Epithelial cell of alveolus of lung (primary cell): ENCODE measurements around the gene MMP24OS. TPM values are rescaled to one million over a fixed set of nuclear protein-coding genes. Genes with fewer than 3 reads are reported as not detected.

ENCODE experiments used
- total RNA-seq: library from RNA; depleted of rRNA; stranded (reverse); fragments of >200 nt; gene quantifications from 2 replicates; pipeline ENCODE4 v1.2.1, GENCODE V29; 2015

MMP24OS gene
- 31.9 and 36.7 TPM in 2 replicates for total RNA-seq

GRCh38 chr20:35277531-35278395 is at the start of gene MMP24OS:
TSS of gene MMP24OS (minus strand) at chr20:35278122. CDS start at chr20:35277929, 193 bp downstream.

GRCh38 chr20:35291654-35292503 is 14.0 kb upstream of the MMP24OS start, which contains the start of gene FAM83C:
TSS of gene FAM83C (minus strand) at chr20:35292425. CDS start at chr20:35292304, 121 bp downstream.

GRCh38 chr20:35284267-35284991 is 6.5 kb upstream of the MMP24OS start, which contains the start of gene EIF6:
TSS of gene EIF6 (minus strand) at chr20:35284772. CDS start at chr20:35284487, 285 bp downstream.

Other genes with a start within 250 kb of the MMP24OS start
- 57.4 and 78.5 TPM in 2 replicates for gene TRPC4AP, start 185.3 kb downstream of the MMP24OS start, total RNA-seq
- 23.8 and 36.5 TPM in 2 replicates for gene EDEM2, start 130.8 kb downstream of the MMP24OS start, total RNA-seq
- 80.6 and 95.7 TPM in 2 replicates for gene PROCR, start 106.0 kb downstream of the MMP24OS start, total RNA-seq
- gene MMP24, start 51.4 kb downstream of the MMP24OS start, total RNA-seq, result 1.8 TPM in 1 of 2 replicates, not detected in the other
- gene EIF6, start 6.7 kb upstream of the MMP24OS start, total RNA-seq, result 75.5 and 190 TPM in 2 replicates
- gene FAM83C, start 14.3 kb upstream of the MMP24OS start, total RNA-seq, result not detected in 2 replicates
- gene UQCC1, start 133.9 kb upstream of the MMP24OS start, total RNA-seq, result 24.0 and 45.8 TPM in 2 replicates
- gene GDF5, start 160.1 kb upstream of the MMP24OS start, total RNA-seq, result 1.7 and 4.3 TPM in 2 replicates
- gene CEP250, start 177.5 kb upstream of the MMP24OS start, total RNA-seq, result 16.5 and 20.8 TPM in 2 replicates